Measurements from ENCODE around the gene OSBPL6.

DNA sequence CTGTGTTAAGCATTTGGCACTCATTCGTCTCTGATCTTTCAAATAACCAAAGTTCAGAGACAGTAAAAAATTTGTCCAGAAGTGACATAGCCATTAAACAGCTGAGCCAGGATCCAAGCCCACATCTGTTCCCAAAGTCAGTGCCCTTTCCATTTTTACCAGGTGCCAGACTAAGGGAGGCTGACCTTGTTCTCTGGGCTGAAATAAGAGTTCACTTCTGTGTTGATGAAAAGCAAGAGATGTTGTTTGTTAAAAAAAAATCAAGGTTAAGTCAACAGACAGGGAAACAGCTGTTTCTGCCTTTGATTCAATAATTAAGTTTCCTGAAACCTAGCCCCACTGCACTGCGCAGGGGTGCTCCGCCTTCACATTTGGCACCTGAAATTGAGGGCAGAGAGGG is 139.5 kb downstream of the OSBPL6 start:
- TF ChIP-seq, protein P1, sequence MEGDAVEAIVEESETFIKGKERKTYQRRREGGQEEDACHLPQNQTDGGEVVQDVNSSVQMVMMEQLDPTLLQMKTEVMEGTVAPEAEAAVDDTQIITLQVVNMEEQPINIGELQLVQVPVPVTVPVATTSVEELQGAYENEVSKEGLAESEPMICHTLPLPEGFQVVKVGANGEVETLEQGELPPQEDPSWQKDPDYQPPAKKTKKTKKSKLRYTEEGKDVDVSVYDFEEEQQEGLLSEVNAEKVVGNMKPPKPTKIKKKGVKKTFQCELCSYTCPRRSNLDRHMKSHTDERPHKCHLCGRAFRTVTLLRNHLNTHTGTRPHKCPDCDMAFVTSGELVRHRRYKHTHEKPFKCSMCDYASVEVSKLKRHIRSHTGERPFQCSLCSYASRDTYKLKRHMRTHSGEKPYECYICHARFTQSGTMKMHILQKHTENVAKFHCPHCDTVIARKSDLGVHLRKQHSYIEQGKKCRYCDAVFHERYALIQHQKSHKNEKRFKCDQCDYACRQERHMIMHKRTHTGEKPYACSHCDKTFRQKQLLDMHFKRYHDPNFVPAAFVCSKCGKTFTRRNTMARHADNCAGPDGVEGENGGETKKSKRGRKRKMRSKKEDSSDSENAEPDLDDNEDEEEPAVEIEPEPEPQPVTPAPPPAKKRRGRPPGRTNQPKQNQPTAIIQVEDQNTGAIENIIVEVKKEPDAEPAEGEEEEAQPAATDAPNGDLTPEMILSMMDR (IDR thresholded peaks at IDR 0.05 in 4 of 5, conservative IDR thresholded peaks at IDR 0.05 in 1 of 5): no peak
- TF ChIP-seq POLR2A (IDR thresholded peaks at IDR 0.05): no peak

All from gastrocnemius medialis (tissue), 4 donors.